Measurements from ENCODE around the gene UAP1L1.

UAP1L1 gene, protein sequence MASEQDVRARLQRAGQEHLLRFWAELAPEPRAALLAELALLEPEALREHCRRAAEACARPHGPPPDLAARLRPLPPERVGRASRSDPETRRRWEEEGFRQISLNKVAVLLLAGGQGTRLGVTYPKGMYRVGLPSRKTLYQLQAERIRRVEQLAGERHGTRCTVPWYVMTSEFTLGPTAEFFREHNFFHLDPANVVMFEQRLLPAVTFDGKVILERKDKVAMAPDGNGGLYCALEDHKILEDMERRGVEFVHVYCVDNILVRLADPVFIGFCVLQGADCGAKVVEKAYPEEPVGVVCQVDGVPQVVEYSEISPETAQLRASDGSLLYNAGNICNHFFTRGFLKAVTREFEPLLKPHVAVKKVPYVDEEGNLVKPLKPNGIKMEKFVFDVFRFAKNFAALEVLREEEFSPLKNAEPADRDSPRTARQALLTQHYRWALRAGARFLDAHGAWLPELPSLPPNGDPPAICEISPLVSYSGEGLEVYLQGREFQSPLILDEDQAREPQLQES

DNA sequence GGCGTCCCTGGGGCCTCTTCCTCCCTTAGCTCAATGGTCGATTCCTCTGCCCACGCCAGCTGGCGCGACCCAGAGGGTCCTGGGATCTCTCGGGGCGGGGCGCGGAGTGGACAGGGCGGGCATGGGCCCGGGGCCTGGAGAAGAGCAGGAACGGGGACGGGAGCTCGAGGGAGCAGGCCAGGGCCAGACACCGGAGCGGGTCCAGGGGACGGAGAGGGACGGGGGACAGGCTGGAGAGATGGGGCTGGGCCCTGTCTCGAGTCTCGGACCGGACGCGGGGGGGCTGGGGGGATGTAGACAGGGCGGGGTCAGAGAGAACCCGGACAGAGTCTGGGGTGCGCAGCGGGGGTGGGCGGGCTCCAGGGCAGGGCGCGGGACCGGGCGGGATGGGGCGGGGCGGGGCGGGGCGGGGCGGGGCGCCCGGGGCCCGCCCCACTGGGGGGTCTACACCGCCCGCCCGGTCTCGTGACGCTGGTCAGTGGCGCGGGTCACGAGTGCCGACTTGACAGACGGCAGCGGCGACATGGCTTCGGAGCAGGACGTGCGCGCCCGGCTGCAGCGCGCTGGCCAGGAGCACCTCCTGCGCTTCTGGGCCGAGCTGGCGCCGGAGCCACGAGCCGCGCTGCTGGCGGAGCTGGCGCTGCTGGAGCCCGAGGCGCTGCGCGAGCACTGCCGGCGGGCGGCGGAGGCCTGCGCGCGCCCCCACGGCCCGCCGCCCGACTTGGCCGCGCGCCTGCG is at the start of gene UAP1L1:
UAP1L1 (plus strand) TSS at position 508 of the 738 bp plus-strand sequence; CDS start at position 524, 16 bp downstream.
- DNase-seq (ENCODE audit: low read depth): peak; percentile 52
- peak within 1 kb of the TSS; percentile 63 for H3K4me3 ChIP-seq (ENCODE audit: control insufficient read depth, low read depth, low read length)
- TF ChIP-seq, protein P1, sequence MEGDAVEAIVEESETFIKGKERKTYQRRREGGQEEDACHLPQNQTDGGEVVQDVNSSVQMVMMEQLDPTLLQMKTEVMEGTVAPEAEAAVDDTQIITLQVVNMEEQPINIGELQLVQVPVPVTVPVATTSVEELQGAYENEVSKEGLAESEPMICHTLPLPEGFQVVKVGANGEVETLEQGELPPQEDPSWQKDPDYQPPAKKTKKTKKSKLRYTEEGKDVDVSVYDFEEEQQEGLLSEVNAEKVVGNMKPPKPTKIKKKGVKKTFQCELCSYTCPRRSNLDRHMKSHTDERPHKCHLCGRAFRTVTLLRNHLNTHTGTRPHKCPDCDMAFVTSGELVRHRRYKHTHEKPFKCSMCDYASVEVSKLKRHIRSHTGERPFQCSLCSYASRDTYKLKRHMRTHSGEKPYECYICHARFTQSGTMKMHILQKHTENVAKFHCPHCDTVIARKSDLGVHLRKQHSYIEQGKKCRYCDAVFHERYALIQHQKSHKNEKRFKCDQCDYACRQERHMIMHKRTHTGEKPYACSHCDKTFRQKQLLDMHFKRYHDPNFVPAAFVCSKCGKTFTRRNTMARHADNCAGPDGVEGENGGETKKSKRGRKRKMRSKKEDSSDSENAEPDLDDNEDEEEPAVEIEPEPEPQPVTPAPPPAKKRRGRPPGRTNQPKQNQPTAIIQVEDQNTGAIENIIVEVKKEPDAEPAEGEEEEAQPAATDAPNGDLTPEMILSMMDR (conservative IDR thresholded peaks at IDR 0.05; ENCODE audit: control insufficient read depth, insufficient read depth, low read depth, low read length): no peak

DNA sequence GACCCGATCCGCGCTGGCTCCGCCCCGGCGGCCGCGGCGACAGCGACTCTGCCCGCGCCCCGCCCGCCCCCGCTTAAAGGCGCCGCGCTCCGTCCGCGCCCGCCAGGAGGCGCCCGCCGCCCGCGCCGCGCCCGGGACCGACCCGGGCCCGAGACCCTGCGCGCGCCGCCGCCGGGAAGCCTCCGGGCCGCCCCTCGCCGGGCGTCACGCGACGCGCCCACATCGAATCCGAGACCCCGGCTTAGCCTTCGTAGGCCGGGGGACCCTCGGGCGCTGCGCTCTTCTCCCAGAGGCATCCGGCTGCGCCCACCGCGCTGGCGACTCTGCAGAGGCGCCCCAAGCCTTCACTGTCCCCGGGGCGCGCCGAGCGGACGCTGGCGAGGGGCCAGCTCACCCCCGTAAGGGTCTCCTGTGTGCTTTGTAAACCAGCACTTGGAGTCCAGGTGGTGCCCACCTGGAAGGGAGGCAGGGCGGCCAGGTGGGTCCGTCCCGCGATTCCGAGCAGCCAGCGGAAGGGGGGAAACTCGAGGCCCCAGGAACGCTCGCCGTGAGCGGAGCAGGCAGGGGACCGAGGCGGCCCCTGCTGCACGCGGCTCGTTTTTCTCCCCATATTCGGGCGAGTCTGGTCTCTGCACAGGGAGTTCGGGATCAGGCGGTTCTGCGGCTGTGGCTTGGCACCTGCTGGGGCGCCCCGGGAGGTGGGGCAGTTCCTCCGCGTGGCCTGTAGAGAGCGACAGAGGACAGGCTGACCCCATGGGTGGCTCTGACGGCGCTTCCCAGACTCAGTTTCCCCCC is 48.9 kb upstream of the UAP1L1 start:
- peak overlapping the region; percentile 29 for H3K4me3 ChIP-seq (ENCODE audit: control insufficient read depth, low read depth, low read length)
- TF ChIP-seq, protein P1 (conservative IDR thresholded peaks at IDR 0.05; ENCODE audit: control insufficient read depth, insufficient read depth, low read depth, low read length): peak; percentile 21
- no peak for DNase-seq (ENCODE audit: low read depth)

DNA sequence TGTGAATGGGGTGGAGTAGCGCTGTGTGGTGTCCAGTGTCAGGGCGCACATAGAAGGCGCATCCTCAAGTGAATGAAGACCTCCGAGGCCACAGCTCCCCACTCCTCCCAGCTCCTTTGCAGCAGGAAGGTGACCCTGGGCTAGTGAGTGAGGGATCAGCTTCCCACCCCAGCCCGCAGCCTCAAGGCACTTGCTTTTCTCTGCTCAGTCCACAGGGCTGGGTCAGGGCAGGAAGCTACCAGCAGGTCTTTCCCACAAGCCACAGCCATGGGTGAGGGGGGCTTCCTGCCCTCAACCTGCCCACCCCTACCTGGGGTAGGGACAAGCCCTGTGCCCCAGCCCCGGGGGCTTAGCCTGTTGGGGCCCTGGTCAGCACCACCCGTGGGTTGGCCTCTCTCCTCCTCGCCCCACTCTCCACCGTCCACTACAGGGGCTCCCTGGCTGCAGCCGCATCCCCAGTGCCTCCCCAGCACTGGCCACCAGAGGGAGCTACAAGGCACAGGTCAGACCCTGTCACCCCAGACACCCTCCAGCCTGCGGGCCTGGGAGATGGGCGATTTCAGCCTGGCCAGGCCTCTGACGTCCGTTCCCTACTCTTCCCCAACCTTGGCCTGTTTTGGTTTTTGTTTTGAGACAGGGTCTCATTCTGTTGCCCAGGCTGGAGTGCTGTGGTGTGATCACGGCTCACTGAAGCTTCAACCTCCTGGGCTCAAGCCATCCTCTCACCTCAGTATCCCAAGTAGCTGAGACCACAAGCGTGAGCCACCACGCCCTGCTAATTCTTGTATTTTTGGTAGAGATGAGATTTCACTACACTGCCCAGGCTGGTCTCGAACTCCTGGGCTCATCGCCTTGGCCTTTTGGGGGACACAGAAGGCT is 48.0 kb upstream of the UAP1L1 start:
- TF ChIP-seq, protein P1 (conservative IDR thresholded peaks at IDR 0.05; ENCODE audit: control insufficient read depth, insufficient read depth, low read depth, low read length): peak; percentile 84
- H3K4me3 ChIP-seq (ENCODE audit: control insufficient read depth, low read depth, low read length): no peak overlapping the region
- DNase-seq (ENCODE audit: low read depth): peak; percentile 51

DNA sequence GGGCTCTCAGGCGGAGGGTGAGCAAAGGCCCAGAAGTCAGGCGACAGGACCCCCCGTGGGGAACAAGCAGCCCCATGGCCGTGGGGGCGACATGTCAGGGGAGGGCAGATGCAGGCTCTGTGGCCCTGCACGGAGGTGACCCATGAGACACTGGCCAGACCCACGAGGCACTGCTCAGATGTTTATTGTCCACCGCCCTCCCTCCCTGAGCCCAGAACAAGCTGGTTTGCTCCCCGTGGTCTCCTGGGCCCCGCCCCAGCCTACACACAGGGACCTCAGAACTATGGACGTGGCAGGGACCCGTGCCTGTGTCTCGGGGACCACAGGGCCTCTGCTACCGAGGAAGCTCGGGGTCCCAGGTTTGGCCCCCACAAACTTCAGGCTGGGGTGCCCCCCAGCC is 47.3 kb upstream of the UAP1L1 start:
- H3K4me3 ChIP-seq (ENCODE audit: control insufficient read depth, low read depth, low read length): no peak overlapping the region
- TF ChIP-seq, protein P1 (conservative IDR thresholded peaks at IDR 0.05; ENCODE audit: control insufficient read depth, insufficient read depth, low read depth, low read length): no peak
- no peak for DNase-seq (ENCODE audit: low read depth)

DNA sequence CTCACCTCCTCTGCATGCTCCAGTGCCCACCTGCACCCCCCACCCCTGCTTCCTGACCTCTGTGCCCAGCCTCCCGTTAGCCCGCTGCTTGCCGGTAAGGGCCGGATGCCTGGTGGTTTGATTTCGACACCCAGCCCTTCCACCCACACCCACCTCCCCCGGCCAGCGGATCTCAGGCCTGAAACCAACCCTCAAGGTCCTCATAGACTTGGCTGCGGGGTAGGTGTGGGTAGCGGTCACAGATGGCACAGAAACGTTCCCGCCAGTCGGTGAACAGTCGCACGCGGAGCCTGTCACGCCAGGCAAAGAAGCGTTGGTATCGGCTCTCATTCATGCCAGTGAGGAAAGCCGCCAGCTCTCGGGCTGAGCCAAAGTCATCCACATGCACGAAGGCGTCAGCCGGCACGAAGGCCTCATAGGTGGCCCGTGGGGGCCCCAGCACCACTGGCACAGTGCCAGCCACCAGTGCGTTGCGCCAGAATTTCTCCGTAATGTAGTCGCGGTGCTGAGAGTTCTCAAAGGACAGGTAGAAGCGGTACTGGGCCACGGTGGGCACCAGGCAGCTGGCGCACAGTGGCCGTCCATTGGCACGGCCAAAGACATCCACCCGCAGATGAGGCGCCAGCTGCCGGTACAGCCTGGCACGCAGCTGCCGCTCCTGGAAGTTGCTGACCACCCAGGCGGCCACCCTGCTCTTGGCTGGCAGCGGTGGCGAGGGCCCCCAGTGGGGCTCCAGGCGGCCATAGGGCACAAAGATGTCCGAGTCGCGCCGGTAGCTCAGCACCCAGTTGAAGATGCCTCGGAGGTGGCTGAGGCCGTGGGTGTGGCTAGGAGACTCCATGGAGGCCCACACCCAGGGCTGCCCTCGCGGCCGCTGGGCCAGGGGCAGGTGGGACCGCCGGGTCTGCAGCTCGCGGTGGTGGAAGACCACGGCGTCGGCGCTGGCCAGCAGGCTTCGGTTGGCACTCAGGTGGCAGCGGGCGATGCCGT is 46.5 kb upstream of the UAP1L1 start:
- TF ChIP-seq, protein P1 (conservative IDR thresholded peaks at IDR 0.05; ENCODE audit: control insufficient read depth, insufficient read depth, low read depth, low read length): no peak
- H3K4me3 ChIP-seq (ENCODE audit: control insufficient read depth, low read depth, low read length): no peak overlapping the region
- no peak for DNase-seq (ENCODE audit: low read depth)
